ENCODE measurements around the gene CAP1. TPM values are rescaled to one million over a fixed set of nuclear protein-coding genes. Genes with fewer than 3 reads are reported as not detected.
A peak's percentile ranks its signal among the peaks of the same experiment; 100 is the strongest.
"Not testable (repeated sequence)": the region's sequence is repeated elsewhere in the genome, so short reads cannot be mapped to it uniquely, and the experiment has no call there.

Gene CAP1
- total and polyA plus RNA-seq, 2 experiments from 2014 or later, result 496 to 576 TPM

GRCh38 chr1:40036574-40036973, 4.0 kb upstream of the CAP1 start:
- Histone ChIP-seq H3K9ac (peak overlapping the region; percentile 22; the same call in 1 of the 2 replicates), H3K9me2 (ENCODE audit: insufficient read depth) (no peaks in the 10 kb centered on the region), H4K20me1 (ENCODE audit: insufficient read depth) (no peaks in the 10 kb centered on the region), H3K79me2 (ENCODE audit: insufficient read depth) (peaks cover 11% of the 10 kb centered on the region), H3K4me1 (ENCODE audit: insufficient read depth) (peaks cover 22% of the 10 kb centered on the region), H3K27ac (peak overlapping the region; percentile 56), H3K36me3 (ENCODE audit: low read depth) (no peaks in the 10 kb centered on the region), H3K4me3 (no peak overlapping the region; the same call in 1 of the 2 replicates), H2AFZ (no peak overlapping the region), H3K27me3 (replicated peaks; ENCODE audit: insufficient read depth) (no peaks in the 10 kb centered on the region), H3K4me2 (ENCODE audit: unreplicated experiment) (peak overlapping the region; percentile 57), H3F3A (ENCODE audit: insufficient read depth) (peaks cover 33% of the 10 kb centered on the region), H3K9me3 (ENCODE audit: low read depth) (no peaks in the 10 kb centered on the region)
- in situ Hi-C loops (cut with MboI), result loop anchor here (10.0 kb wide), 1 partner anchor 112 kb away; no protein-coding TSS in a partner anchor
- DNase-seq, result peak; percentile 93
- TF ChIP-seq EZH2 (IDR thresholded peaks at IDR 0.05; ENCODE audit: insufficient read depth, poor library complexity, severe bottlenecking), result no peak
- TF ChIP-seq EZH2phosphoT487 (IDR thresholded peaks at IDR 0.05; ENCODE audit: insufficient read depth, low read depth), result no peak
- 9 to 10% methylated on average over 4 of the region's 4 CpGs for WGBS, 2 experiments (ENCODE audit: low coverage in 1 of 2, low lambda C conversion rate in 2 of 2, missing lambda C conversion rate in 2 of 2)

- peaks cover 38% of the 10 kb centered on the region for H3F3A ChIP-seq (ENCODE audit: insufficient read depth)
- WGBS, 2 experiments (ENCODE audit: low coverage in 1 of 2, low lambda C conversion rate in 2 of 2, missing lambda C conversion rate in 2 of 2), result 91 to 99% methylated on average over 8 of the region's 8 CpGs
- not testable (repeated sequence) for H3K27me3 ChIP-seq (replicated peaks; ENCODE audit: insufficient read depth); H3K36me3 ChIP-seq (ENCODE audit: low read depth); DNase-seq; H3K9me3 ChIP-seq (ENCODE audit: low read depth); H3K4me3 ChIP-seq; H3K9me2 ChIP-seq (ENCODE audit: insufficient read depth); H2AFZ ChIP-seq; H3K9ac ChIP-seq; H4K20me1 ChIP-seq (ENCODE audit: insufficient read depth)
- peak overlapping the region; percentile 56 for H3K27ac ChIP-seq
- in situ Hi-C loops (cut with MboI), result loop anchor here (10.0 kb wide), 1 partner anchor 112 kb away; no protein-coding TSS in a partner anchor
- H3K4me2 ChIP-seq (ENCODE audit: unreplicated experiment), result peak overlapping the region; percentile 57
- H3K79me2 ChIP-seq (ENCODE audit: insufficient read depth), result peaks cover 18% of the 10 kb centered on the region
- H3K4me1 ChIP-seq (ENCODE audit: insufficient read depth), result peaks cover 29% of the 10 kb centered on the region
Observed at GRCh38 chr1:40037254-40037653, 3.3 kb upstream of the CAP1 start.

- Histone ChIP-seq H3K9me3 (ENCODE audit: low read depth) (no peaks in the 10 kb centered on the region), H3K27me3 (replicated peaks; ENCODE audit: insufficient read depth) (no peaks in the 10 kb centered on the region), H3K9me2 (ENCODE audit: insufficient read depth) (no peaks in the 10 kb centered on the region), H3K9ac (peak overlapping the region; percentile 94; the same call in 1 of the 2 replicates), H3K4me1 (ENCODE audit: insufficient read depth) (peaks cover 40% of the 10 kb centered on the region), H3K4me3 (peak overlapping the region; percentile 99; the same call in 1 of the 2 replicates), H3K27ac (peak overlapping the region; percentile 95), H3K79me2 (ENCODE audit: insufficient read depth) (peaks cover 32% of the 10 kb centered on the region), H3F3A (ENCODE audit: insufficient read depth) (peaks cover 43% of the 10 kb centered on the region), H3K36me3 (ENCODE audit: low read depth) (no peaks in the 10 kb centered on the region), H4K20me1 (ENCODE audit: insufficient read depth) (peaks cover 3% of the 10 kb centered on the region; the same call in 1 of the 2 replicates), H2AFZ (no peak overlapping the region), H3K4me2 (ENCODE audit: unreplicated experiment) (no peak overlapping the region)
- WGBS, 2 experiments (ENCODE audit: low coverage in 1 of 2, low lambda C conversion rate in 2 of 2, missing lambda C conversion rate in 2 of 2), result 83 to 89% methylated on average over 3 of the region's 3 CpGs
- no peak for DNase-seq
- in situ Hi-C loops (cut with MboI), result loop anchor here (10.0 kb wide), 1 partner anchor 114 kb away; no protein-coding TSS in a partner anchor
- TF ChIP-seq EZH2phosphoT487 (IDR thresholded peaks at IDR 0.05; ENCODE audit: insufficient read depth, low read depth), result no peak
- no peak for TF ChIP-seq EZH2 (IDR thresholded peaks at IDR 0.05; ENCODE audit: insufficient read depth, poor library complexity, severe bottlenecking)
Observed at GRCh38 chr1:40038697-40039096, 1.8 kb upstream of the CAP1 start.

GRCh38 chr1:40039245-40039756, 1.2 kb upstream of the CAP1 start:
- 2 to 4% methylated on average over 10 of the region's 10 CpGs for WGBS, 2 experiments (ENCODE audit: low coverage in 1 of 2, low lambda C conversion rate in 2 of 2, missing lambda C conversion rate in 2 of 2)
- in situ Hi-C loops (cut with MboI), result loop anchor here (10.0 kb wide), 1 partner anchor 114 kb away; no protein-coding TSS in a partner anchor

More at GRCh38 chr1:40039245-40039756, 1.2 kb upstream of the CAP1 start:
- TF ChIP-seq EZH2 (IDR thresholded peaks at IDR 0.05; ENCODE audit: insufficient read depth, poor library complexity, severe bottlenecking) (no peak), EZH2phosphoT487 (IDR thresholded peaks at IDR 0.05; ENCODE audit: insufficient read depth, low read depth) (no peak)
- Histone ChIP-seq H3K79me2 (ENCODE audit: insufficient read depth) (peaks cover 38% of the 10 kb centered on the region), H3K4me2 (ENCODE audit: unreplicated experiment) (peak overlapping the region; percentile 90), H2AFZ (peak overlapping the region; percentile 86), H3K9me2 (ENCODE audit: insufficient read depth) (no peaks in the 10 kb centered on the region), H4K20me1 (ENCODE audit: insufficient read depth) (peaks cover 6% of the 10 kb centered on the region; the same call in 1 of the 2 replicates), H3K9me3 (ENCODE audit: low read depth) (no peaks in the 10 kb centered on the region), H3K27ac (peak overlapping the region; percentile 95), H3F3A (ENCODE audit: insufficient read depth) (peaks cover 50% of the 10 kb centered on the region), H3K9ac (peak overlapping the region; percentile 94), H3K4me3 (peak overlapping the region; percentile 99), H3K27me3 (replicated peaks; ENCODE audit: insufficient read depth) (no peaks in the 10 kb centered on the region), H3K36me3 (ENCODE audit: low read depth) (no peaks in the 10 kb centered on the region), H3K4me1 (ENCODE audit: insufficient read depth) (peaks cover 46% of the 10 kb centered on the region)
- no peak for DNase-seq
